Stimulated activated CD4-positive, alpha-beta T cell treated with anti-CD3 and anti-CD28 coated beads, Interleukin-1b, Interleukin-23, amount 100 ng/mL, for 48 hours (primary cell): ENCODE results near the gene BCL11A.

Source experiments
- DNase-seq: peaks from one replicate; pipeline ENCODE4 v3.0.0-alpha.2; 2020

BCL11A gene

GRCh38 chr2:60481257-60481656 lies 72.2 kb downstream of the BCL11A start:
- no peak for DNase-seq

GRCh38 chr2:60480089-60480773 lies 73.2 kb downstream of the BCL11A start:
- DNase-seq = no peak

- no peak for DNase-seq
Observed at GRCh38 chr2:60479226-60480088, 74.0 kb downstream of the BCL11A start.

- DNase-seq = no peak
Observed at GRCh38 chr2:60478660-60479059, 74.8 kb downstream of the BCL11A start.

GRCh38 chr2:60476206-60476954 lies 77.1 kb downstream of the BCL11A start:
- no peak for DNase-seq

DNA sequence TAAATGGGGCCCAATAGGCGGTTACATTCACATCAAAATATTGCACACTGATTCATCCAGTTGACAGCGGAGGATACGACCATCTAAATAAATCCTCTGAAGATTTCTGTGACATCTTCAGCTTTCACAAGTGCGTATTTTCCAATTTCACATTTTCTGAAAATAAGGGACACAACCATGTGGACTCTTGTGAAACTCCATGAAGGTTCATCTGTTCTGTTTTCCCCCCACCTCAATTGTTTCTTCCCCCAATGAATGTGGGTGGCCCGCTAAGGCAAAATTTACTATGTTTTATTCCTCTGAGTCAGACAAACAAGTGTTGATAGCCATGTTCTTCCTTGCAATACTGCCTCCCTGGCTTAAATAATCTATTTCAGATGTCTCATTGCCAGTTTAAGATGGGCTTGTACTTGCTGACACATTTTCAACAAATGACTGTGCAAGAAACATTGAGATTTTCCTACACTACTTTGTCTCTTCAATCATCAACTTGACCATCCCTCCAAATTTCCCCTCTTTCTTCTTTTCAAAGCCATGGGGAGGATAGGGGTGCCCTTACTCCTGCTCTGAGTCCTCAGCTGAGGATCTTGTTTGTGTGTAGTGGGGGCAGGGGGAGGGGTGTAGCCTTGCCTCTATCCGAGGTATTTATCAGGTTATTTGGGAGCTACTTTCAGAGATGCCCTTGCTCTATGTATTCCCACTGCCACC lies 78.2 kb downstream of the BCL11A start:
- DNase-seq = no peak

DNA sequence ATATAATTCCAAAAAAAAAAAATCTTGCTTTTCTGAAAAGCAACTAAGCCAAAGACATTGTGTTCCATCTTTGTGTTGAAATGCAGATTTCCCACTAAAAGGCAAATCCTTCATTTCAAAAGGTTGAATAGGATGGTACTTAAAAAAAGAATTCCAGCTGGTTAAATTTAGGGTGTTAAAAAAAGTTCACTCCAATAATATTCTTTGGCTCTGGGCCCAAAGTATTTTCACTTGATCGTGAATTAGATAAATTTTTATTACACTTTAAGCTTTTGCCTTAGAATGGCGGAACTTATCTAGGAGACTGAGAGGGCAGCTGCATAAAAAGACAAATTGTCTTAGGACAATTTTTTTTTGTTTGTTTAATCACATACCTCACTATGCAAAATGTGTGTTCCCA lies 79.2 kb downstream of the BCL11A start:
- DNase-seq = no peak

DNA sequence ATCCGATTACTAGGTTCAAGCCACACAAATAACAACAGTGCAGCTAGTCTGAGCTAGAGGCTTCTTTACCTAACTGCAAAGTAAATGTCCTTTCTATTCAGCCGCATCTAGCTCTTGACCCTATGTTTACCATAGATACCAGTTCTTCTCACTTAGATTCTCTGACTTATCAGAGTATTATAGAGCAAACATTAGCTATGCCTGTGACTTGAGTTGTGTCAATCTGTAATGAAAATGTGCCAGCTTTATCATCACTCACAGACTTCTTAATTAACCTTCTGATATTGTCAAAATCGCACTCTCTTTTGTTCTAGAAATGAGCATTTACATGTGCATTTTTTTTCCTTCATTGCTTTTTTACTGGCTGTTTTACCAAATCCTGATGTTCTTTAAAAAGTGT lies 79.9 kb downstream of the BCL11A start:
- DNase-seq = no peak

GRCh38 chr2:60472663-60473289 lies 80.7 kb downstream of the BCL11A start:
- DNase-seq = no peak

- no peak for DNase-seq
Observed at GRCh38 chr2:60472041-60472440, 81.4 kb downstream of the BCL11A start.

DNA sequence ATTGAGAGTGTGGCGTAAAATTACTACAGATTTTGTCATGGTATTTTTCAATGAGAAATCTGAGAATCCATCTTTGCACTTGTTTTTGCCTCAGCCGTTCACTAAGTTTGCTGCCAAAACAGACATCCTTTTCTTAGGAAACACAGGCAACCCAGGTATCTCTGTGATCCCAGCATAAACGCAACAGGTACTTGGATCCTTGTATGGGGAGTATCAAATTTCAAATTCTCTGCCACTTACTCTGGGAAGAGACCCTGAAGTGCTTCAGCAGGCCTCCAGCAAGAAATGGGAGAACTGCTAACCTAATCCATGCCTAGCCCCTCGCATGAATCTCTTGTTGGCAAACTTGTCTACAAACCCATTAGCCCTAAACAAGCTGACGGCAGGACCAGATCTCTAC lies 83.1 kb downstream of the BCL11A start:
- no peak for DNase-seq

- DNase-seq = no peak
Observed at GRCh38 chr2:60469536-60470317, 83.7 kb downstream of the BCL11A start.

DNA sequence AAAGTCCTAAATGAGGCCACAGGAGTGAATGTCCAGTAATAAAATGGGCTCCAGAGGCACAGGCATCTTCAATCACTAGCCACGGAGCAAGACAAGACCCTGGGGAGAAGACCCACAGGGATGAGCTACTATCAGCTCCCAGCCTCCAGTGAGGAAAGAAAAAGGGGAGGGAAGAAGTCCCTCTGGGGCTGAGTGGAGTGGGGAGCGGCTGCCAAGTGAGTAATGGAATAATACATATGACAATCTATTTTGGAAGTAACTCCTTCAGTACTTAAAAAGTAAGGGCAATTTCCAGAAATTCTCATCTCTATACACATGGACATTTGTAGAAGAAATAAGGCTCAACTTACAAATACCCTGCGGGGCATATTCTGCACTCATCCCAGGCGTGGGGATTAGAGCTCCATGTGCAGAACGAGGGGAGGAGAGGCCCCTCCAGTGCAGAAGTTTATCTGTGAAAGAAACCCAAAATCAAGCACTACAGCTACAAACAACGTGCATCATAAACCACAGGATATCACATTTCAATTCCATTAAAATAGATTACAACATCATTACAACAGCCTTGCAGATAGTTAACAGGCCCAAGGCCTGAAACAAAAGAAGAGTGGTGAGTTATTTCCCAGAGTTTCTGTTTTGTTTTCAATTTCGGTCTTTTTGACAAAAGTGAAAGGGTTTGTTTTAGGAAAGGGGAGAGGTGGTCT lies 84.9 kb downstream of the BCL11A start:
- DNase-seq = no peak

DNA sequence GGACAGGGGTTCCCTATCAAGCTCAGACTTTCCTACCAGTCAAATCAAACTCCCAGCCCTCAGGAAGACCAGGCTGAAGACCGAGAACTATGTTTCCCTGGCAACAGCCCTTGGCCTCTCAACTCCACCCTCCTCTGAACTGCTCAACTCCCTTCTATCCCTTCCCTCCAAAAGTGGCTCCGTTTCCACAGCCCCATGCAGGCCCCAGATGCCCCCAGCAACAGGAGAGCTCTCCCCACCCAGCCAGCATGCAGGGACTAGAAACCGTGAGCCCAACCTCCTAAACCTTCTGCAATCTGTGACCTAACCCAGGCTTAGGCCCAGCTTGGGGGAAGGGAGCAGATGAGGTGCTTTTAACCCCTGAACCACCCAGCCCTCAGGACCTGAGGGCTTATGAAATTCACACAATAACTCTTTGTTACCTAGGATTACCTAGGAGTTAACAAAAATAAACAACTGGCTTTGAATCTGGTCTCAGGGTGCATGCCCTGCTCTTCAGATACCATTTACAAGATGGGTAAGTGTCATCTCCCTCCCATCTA lies 87.2 kb downstream of the BCL11A start:
- no peak for DNase-seq

- DNase-seq = no peak
Observed at GRCh38 chr2:60465736-60466135, 87.7 kb downstream of the BCL11A start.

DNA sequence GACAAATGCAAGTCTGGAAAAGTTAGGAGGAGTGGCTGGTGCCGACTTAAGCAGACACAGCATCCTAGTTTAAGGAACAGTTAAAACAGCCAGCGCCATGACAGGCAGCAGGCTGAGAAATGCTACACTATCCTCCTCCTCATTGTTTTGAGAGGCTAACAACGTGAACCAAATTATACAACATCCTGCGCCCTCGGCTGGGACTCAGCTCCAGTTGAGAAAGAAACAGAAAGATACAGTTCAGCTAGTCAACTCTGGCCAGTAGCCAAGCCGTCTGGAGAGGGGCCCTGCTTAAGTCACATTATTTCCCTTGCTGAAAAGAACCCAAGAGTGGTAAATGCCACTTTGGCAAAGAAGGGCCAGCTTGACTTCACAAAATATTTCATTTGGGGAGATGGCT lies 90.2 kb downstream of the BCL11A start:
- no peak for DNase-seq

DNA sequence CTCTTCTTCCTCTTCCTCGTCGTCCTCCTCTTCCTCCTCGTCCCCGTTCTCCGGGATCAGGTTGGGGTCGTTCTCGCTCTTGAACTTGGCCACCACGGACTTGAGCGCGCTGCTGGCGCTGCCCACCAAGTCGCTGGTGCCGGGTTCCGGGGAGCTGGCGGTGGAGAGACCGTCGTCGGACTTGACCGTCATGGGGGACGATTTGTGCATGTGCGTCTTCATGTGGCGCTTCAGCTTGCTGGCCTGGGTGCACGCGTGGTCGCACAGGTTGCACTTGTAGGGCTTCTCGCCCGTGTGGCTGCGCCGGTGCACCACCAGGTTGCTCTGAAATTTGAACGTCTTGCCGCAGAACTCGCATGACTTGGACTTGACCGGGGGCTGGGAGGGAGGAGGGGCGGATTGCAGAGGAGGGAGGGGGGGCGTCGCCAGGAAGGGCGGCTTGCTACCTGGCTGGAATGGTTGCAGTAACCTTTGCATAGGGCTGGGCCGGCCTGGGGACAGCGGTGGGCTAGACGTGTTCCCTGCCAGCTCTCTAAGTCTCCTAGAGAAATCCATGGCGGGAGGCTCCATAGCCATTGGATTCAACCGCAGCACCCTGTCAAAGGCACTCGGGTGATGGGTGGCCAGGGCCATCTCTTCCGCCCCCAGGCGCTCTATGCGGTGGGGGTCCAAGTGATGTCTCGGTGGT lies 91.9 kb downstream of the BCL11A start:
- no peak for DNase-seq

- DNase-seq = no peak
Observed at GRCh38 chr2:60460577-60461420, 92.7 kb downstream of the BCL11A start.

GRCh38 chr2:60459851-60460250 lies 93.6 kb downstream of the BCL11A start:
- no peak for DNase-seq
